Sigmoid colon (tissue), 4 donors: ENCODE results near the gene DPPA5.

Experiments
- EP300 ChIP-seq, 4 donors: sonication (generic); formaldehyde crosslinking; IDR thresholded peaks; one replicate each; pipeline ENCODE4 v1.6.1; 2017; ENCODE audit warnings: antibody characterized with exemption in 4 of 4
- POLR2A ChIP-seq, 2 donors: fragments of 450-650 bp; IDR thresholded peaks; one replicate each; pipeline ENCODE4 v1.6.1; 2016; ENCODE audit warnings: antibody characterized with exemption in 2 of 2, mild to moderate bottlenecking in 2 of 2, moderate library complexity in 2 of 2
- POLR2AphosphoS5 ChIP-seq, 4 donors: sonication (generic); formaldehyde crosslinking; IDR thresholded peaks; one replicate each; pipeline ENCODE4 v1.6.1; 2017; ENCODE audit warnings: antibody characterized with exemption in 4 of 4
- TF ChIP-seq, protein P1 (sequence below), 4 experiments: fragments of 450-650 bp in 3 of 4; fragments of 200-600 bp in 1 of 4; IDR thresholded peaks; one replicate each; pipeline ENCODE4 v1.5.1; 2016 to 2019; ENCODE audit warnings: antibody characterized with exemption in 4 of 4, mild to moderate bottlenecking in 3 of 4, moderate library complexity in 2 of 4

DNA sequence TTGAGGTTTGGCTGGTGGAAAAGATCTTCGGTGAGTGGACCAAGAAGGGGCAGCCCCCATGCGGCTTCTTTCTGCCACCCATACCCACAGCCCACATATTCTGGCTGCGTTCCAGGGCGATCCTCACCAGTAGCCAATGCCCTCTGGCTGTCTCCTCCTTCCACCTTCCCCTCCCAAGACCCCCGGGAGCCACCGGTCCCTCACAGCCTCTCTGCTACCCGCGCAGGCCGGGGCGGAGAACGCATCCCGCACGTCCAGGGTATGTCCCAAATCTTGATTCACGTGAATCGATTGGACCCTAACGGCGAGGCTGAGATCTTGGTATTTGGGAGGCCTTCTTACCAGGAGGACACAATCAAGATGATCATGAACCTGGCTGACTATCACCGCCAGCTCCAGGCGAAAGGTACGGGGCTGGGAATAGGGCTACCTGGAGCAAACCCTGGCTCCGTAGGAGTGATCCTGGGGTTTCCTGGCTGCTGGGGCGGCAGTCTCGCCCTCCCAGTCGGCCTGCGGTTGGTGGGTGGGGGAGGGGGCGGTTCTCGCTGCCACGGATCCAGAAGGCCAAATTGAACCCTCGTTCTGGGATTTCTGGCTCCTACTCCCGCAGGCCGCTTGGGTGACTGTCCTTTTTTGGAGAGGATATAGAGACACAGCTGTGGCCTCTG is 8.9 kb upstream of the DPPA5 start:
- TF ChIP-seq, protein P1, sequence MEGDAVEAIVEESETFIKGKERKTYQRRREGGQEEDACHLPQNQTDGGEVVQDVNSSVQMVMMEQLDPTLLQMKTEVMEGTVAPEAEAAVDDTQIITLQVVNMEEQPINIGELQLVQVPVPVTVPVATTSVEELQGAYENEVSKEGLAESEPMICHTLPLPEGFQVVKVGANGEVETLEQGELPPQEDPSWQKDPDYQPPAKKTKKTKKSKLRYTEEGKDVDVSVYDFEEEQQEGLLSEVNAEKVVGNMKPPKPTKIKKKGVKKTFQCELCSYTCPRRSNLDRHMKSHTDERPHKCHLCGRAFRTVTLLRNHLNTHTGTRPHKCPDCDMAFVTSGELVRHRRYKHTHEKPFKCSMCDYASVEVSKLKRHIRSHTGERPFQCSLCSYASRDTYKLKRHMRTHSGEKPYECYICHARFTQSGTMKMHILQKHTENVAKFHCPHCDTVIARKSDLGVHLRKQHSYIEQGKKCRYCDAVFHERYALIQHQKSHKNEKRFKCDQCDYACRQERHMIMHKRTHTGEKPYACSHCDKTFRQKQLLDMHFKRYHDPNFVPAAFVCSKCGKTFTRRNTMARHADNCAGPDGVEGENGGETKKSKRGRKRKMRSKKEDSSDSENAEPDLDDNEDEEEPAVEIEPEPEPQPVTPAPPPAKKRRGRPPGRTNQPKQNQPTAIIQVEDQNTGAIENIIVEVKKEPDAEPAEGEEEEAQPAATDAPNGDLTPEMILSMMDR (IDR thresholded peaks at IDR 0.05) = no peak
- TF ChIP-seq POLR2A (IDR thresholded peaks at IDR 0.05) = no peak
- no peak for TF ChIP-seq POLR2AphosphoS5 (IDR thresholded peaks at IDR 0.05)
- no peak for TF ChIP-seq EP300 (IDR thresholded peaks at IDR 0.05)
